Measurements from ENCODE around the gene EI24.
A peak's percentile ranks its signal among the peaks of the same experiment; 100 is the strongest.
"Not testable (repeated sequence)": the region's sequence is repeated elsewhere in the genome, so short reads cannot be mapped to it uniquely, and the experiment has no call there.

The EI24 gene

GRCh38 chr11:125568970-125569914 lies at the start of gene EI24:
TSS of gene EI24 (plus strand) at chr11:125569477. CDS start at chr11:125572528, 3,051 bp downstream.
- peak; percentile 89 to 90 for DNase-seq

GRCh38 chr11:125519860-125520834 lies 49.1 kb upstream of the EI24 start:
- DNase-seq: no peak

- DNase-seq: no peak
Measured at GRCh38 chr11:125525303-125525702, 44.0 kb upstream of the EI24 start.

- DNase-seq: no peak
Measured at GRCh38 chr11:125532668-125533067, 36.6 kb upstream of the EI24 start.

- DNase-seq: no peak
Measured at GRCh38 chr11:125535585-125535984, 33.7 kb upstream of the EI24 start.

- DNase-seq: not testable (repeated sequence)
Measured at GRCh38 chr11:125536834-125537233, 32.4 kb upstream of the EI24 start.

- no peak for DNase-seq
Measured at GRCh38 chr11:125542709-125543108, 26.6 kb upstream of the EI24 start.

GRCh38 chr11:125550780-125551179 lies 18.5 kb upstream of the EI24 start:
- no peak for DNase-seq

GRCh38 chr11:125551835-125552342 lies 17.4 kb upstream of the EI24 start:
- DNase-seq: no peak

- no peak for DNase-seq
Measured at GRCh38 chr11:125552927-125553326, 16.4 kb upstream of the EI24 start.

GRCh38 chr11:125553357-125553756 lies 15.9 kb upstream of the EI24 start:
- DNase-seq: no peak

GRCh38 chr11:125554038-125554437 lies 15.2 kb upstream of the EI24 start:
- DNase-seq: no peak

GRCh38 chr11:125559888-125560287 lies 9.4 kb upstream of the EI24 start:
- DNase-seq: no peak

GRCh38 chr11:125561924-125562323 lies 7.4 kb upstream of the EI24 start:
- DNase-seq: no peak

GRCh38 chr11:125562430-125562829 lies 6.8 kb upstream of the EI24 start:
- no peak for DNase-seq

- no peak for DNase-seq
Measured at GRCh38 chr11:125564357-125564756, 4.9 kb upstream of the EI24 start.

- DNase-seq: no peak
Measured at GRCh38 chr11:125566235-125566634, 3.0 kb upstream of the EI24 start.

GRCh38 chr11:125569915-125570621 lies 791 bp downstream of the EI24 start:
- DNase-seq: no peak

- DNase-seq: no peak
Measured at GRCh38 chr11:125570952-125571351, 1.7 kb downstream of the EI24 start.

- no peak for DNase-seq
Measured at GRCh38 chr11:125572916-125573315, 3.6 kb downstream of the EI24 start.

- DNase-seq: not testable (repeated sequence)
Measured at GRCh38 chr11:125577181-125577580, 7.9 kb downstream of the EI24 start.

- no peak for DNase-seq
Measured at GRCh38 chr11:125578783-125579182, 9.5 kb downstream of the EI24 start.

GRCh38 chr11:125579811-125580210 lies 10.5 kb downstream of the EI24 start:
- DNase-seq: no peak

All from stimulated activated CD4-positive, alpha-beta T cell treated with anti-CD3 and anti-CD28 coated beads, Interleukin-4, amount 100 ng/mL, for 4 hours (primary cell).